Stimulated activated CD4-positive, alpha-beta T cell treated with anti-CD3 and anti-CD28 coated beads, Interleukin-15, amount 100 ng/mL, for 1 hour (primary cell): ENCODE data around the gene RNF225.
"Not testable (repeated sequence)": the region's sequence is repeated elsewhere in the genome, so short reads cannot be mapped to it uniquely, and the experiment has no call there.

ENCODE experiments used
- DNase-seq, 2 donors: peaks; one replicate each; pipeline ENCODE4 v3.0.0-alpha.2; 2020; ENCODE audit warnings: low read depth in 1 of 2, low spot score in 1 of 2

The RNF225 gene

GRCh38 chr19:58395220-58395978, at the start of gene RNF225:
TSS of gene RNF225 (plus strand) at chr19:58395656. CDS start at chr19:58396090, 434 bp downstream.
- DNase-seq: no peak

DNA sequence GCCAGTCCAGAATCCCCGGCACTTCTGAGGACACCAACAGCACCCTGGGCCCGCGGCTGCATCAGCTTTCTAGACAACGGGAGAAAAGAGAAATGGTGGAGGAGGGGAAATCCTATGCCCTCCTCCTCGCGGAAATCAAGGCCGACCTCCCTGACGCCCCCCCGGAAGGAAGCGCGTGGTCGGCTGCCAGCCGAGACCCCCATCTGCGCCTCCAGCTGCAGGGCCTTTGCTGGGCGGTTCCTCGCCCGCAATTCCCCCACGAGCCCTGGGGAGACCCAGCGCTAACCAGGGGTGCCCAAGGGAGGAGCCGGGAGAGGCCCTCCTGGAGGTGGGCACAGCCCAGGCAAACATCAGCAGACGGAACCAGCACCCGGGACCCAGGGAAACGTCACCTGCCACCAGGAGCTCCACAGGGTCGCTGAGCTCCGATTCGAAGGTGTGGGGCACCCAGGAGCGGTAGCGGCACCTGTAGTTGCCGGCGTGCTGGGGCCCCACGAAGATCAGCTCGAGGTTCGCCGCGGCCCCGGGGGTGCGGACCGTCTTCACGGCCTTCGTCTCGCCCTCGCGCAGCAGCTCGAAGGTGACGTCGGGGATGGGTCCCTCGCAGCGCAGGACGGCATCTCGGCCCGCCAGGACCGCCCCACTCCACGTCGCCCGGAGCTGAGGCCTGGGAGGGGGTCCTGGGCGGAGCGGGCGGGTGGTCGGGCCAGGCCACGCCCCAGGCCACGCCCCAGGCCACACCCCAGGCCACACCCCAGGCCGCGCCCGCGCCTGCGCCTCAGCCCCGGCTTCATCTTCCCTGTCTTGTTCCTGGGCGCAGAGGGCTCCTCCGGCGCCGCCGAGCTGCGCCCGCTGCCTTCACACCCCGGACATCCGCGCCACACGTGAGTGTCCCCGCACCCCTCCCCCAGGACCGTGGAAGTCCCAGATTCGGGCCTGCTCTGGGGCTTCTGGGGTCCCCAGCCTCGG, 48.2 kb upstream of the RNF225 start:
- DNase-seq: peak; percentile 43 to 53

GRCh38 chr19:58348080-58348479, 47.4 kb upstream of the RNF225 start:
- not testable (repeated sequence) for DNase-seq

GRCh38 chr19:58349590-58349989, 45.9 kb upstream of the RNF225 start:
- DNase-seq: no peak

GRCh38 chr19:58350001-58350861, 45.2 kb upstream of the RNF225 start:
- DNase-seq: no peak

GRCh38 chr19:58350871-58351557, 44.4 kb upstream of the RNF225 start:
- DNase-seq: no peak

DNA sequence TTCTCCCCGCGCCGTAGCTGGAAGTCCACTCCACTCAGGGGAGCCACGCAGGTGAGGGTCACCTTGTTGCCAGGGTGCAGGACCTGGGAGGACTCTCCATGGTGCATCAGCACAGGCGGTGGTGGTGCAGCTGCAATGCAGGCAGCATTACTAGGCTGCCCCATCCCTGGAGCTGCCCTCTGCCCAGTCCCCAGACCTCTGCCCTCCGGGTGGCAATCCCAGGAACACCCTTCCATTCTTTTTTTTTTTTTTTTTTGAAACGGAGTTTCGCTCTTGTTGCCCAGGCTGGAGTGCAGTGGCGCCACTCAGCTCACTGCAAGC, 43.9 kb upstream of the RNF225 start:
- DNase-seq: no peak

DNA sequence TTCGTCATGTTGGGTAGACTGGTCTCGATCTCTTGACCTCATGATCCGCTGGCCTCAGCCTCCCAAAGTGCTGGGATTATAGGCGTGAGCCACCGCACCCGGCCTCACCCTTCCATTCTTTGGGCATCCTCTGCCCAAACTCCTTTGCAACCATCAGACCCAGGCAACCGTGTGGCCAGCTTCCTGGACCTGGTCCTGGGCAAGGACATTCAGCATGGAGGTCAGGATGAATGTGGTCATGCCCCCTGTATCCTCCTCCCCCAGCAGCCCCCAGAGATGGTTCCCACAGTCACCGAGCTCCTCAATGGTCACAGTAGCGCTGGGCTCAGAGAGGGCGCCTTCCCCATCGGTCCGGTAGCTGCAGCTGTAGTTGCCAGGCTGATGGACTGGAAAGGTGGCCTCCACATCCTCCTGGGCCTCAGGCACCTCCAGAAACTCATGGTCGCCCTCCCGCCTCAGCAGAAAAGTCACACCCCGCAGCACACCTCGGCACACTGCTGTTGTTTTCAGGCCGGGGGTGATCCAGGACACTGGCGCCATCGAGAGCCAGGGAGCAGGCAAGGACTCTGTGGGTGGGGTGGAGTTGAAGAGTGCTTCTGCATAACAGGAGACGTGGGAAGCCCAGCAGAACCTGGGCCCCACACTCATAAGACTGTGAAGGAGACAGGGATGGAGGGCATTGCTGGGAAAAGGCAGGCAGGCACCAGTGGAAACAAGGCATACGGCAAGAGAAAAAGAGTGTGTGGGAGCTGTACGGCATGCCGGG, 43.3 kb upstream of the RNF225 start:
- DNase-seq: no peak

- no peak for DNase-seq
Measured at GRCh38 chr19:58352760-58353671, 42.4 kb upstream of the RNF225 start, which contains the start of gene A1BG. TSS of gene A1BG (minus strand) at chr19:58353492. CDS start at chr19:58353437, 55 bp downstream.

GRCh38 chr19:58353717-58354477, 41.6 kb upstream of the RNF225 start:
- no peak for DNase-seq

DNA sequence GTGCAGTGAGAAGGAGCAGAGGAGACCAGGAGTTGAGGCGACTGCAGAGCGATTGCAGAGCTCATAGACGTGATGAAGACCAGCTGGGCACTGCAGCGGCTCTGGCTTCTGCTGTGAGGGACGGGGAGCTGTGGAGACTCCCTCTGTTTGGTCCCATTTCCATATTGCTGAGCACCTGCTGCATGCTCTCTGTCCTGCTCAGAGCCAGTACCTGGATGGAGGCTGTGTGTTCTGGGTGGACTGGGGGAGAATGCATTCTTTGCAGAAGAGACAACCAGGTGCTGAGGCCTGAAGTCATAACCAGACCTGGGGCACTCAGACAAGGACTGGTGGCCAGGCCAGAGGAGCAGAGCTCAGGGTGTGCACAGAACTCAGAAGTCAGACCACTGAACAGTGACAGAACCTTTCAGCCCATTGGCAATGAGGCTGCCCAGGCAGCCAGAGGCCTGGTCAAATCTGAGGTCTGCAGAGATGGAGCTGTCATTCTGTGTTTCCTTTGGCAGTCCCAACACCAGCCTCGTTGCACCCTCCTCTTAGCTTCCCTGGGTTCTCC, 40.9 kb upstream of the RNF225 start:
- DNase-seq: no peak

- no peak for DNase-seq
Measured at GRCh38 chr19:58355215-58355796, 40.1 kb upstream of the RNF225 start.

GRCh38 chr19:58355908-58356765, 39.3 kb upstream of the RNF225 start:
- DNase-seq: no peak

DNA sequence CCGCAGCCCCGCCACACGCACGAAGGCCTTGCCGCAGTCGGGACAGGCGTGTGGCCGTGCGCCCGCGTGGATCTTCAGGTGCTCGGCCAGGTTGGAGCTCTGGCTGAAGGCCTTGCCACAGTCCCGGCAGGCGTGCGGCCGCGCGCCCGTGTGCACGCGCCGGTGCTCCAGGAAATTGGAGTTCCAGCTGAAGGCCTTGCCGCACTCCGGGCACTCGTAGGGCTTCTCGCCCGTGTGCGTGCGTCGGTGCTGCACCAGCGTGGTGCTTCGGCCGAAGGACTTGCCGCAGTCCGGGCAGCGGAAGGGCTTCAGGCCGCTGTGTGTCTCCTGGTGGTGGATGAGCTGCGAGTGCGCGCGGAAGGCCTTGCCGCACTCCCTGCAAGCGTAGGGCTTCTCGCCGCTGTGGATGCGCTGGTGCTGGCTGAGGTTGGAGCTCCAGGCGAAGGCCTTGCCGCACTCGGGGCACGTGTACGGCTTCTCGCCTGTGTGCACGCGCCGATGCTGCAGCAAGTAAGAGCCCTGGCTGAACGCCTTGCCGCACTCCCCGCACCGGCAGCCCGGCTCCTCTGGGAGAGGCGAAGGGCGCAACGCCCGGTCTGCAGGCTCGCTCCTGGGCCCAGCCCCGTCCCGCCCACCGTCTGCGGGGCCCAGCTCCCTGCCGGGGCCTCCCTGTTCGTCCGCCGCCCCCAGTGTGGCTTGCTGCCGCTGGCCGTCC, 38.5 kb upstream of the RNF225 start:
- DNase-seq: no peak

DNA sequence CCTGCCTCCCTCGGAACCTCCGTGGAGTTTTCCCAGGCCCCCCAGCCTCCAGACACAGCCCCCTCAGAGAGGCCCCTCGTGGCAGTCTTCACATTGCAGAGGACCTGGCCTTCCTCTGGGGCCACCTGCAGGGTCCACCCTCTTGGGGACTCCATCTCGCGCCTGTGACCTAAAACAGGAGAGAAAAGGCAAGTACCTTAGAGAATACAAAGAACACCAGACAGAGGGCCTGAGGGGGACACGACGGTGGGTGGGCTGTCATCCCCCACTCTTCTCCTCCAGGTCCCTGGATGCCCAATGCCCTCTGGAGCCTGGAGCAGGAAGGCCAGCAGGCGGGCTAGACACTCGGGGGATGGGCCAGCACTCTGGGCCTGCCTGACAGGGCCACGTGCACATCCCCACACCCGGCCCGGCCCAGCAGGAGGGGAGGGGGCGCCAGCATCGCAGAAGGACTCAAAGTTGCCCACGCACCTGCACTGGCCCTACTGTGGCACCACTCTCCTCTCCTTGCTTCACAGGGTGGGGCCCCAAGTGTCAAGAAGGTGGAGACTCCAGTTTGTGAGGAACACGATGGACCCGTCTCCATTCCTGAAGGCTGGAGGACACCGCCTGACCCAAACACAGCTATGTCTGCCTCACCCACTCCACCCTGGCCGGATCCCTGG, 37.8 kb upstream of the RNF225 start:
- no peak for DNase-seq
